ENCODE measurements around the gene ZNF860.

Gene ZNF860

DNA sequence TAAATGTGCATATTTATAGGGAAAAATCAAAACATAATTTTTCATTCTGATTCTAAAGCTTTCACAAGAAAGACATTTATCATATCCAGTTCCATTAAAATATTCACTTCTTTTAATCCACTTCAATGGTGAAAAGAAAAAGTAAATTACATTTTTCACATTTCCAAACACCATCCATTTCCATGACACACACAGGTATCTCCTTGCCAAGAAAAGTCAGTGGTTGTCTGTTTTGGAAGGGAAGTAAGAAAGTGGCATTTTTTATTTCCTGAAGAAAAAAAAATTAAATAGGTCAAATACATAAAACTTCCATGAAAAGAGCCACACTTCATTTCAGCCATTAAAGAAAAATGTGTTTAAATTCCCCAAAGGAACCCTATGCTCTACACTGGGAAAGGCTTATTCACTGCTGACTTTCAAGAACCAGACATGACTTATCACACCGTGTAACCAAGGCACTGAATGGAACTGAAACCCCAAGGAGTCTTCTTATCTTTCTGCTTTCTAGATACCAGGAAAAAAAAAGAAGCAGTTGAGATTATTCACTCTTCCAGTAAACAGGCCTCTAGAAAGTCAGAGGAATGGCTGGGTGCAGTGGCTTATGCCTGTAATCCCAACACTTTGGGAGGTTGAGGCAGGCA lies 45.0 kb upstream of the ZNF860 start:
- Histone ChIP-seq H2BK12ac (ENCODE audit: low read length) (no peak overlapping the region), H3K18ac (ENCODE audit: low read length) (no peak overlapping the region), H3K4ac (ENCODE audit: low read length) (no peak overlapping the region), H3K27me3 (ENCODE audit: control insufficient read depth in 3 of 3, insufficient read depth in 3 of 3, low read depth in 1 of 3, low read length in 3 of 3) (no peaks in the 10 kb centered on the region), H3K14ac (ENCODE audit: low read length) (no peak overlapping the region), H3K36me3 (replicated peaks in 1 of 2; ENCODE audit: control insufficient read depth in 2 of 2, insufficient read depth in 2 of 2, low read length in 2 of 2) (no peaks in the 10 kb centered on the region), H3K4me2 (ENCODE audit: insufficient read depth, low read length, poor library complexity, severe bottlenecking) (no peak overlapping the region), H3K9me3 (replicated peaks in 1 of 2; ENCODE audit: control insufficient read depth in 2 of 2, insufficient read depth in 1 of 2, low read depth in 1 of 2, low read length in 2 of 2) (peaks cover 0 to 3% of the 10 kb centered on the region in 2 donors), H2AFZ (ENCODE audit: low read length) (no peak overlapping the region), H4K91ac (ENCODE audit: low read depth, low read length, poor library complexity) (no peak overlapping the region), H2BK15ac (ENCODE audit: low read length) (no peak overlapping the region), H3K23ac (ENCODE audit: low read depth, low read length, poor library complexity) (no peak overlapping the region), H4K8ac (ENCODE audit: low read depth, low read length) (no peak overlapping the region), H2BK5ac (ENCODE audit: low read length) (no peak overlapping the region), H2AK5ac (ENCODE audit: low read depth, low read length) (no peak overlapping the region), H3K27ac (replicated peaks; ENCODE audit: low read length) (no peak overlapping the region), H3K79me1 (ENCODE audit: low read depth, low read length) (no peaks in the 10 kb centered on the region), H3K4me1 (ENCODE audit: control insufficient read depth in 2 of 2, insufficient read depth in 1 of 2, low read depth in 1 of 2, low read length in 2 of 2) (no peaks in the 10 kb centered on the region), H3K9ac (ENCODE audit: low read depth, low read length, poor library complexity) (no peak overlapping the region), H2BK120ac (ENCODE audit: low read depth, low read length) (no peak overlapping the region), H3K4me3 (ENCODE audit: low read length in 2 of 2) (no peak overlapping the region)
- no CpG with 5 or more reads among the region's 1 CpG for WGBS, 2 donors (ENCODE audit: extremely low coverage in 2 of 2, insufficient read length in 2 of 2, insufficient replicate concordance in 1 of 2)
- no peak for DNase-seq (ENCODE audit: low spot score)

DNA sequence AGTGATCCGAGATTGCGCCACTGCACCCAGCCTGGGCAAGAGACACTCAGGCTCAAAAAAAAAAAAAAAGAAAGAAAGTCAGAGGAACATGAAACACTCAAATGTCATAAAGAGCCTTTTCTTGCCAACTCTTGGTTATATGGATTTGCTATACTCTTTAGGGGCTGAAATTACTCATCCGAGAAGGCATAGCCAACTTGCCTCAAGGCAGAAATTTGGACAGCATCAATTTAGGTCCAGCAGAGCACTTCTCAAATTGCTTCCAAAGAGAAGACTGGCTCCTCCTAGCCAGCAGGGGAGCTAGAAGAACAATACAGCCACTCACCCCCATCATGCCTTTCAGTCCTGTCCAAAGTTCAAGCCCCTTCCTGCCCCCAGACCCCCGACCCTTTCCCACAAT lies 44.3 kb upstream of the ZNF860 start:
- H3K79me1 ChIP-seq (ENCODE audit: low read depth, low read length): no peaks in the 10 kb centered on the region
- H2BK5ac ChIP-seq (ENCODE audit: low read length): no peak overlapping the region
- H2BK120ac ChIP-seq (ENCODE audit: low read depth, low read length): no peak overlapping the region
- H2AFZ ChIP-seq (ENCODE audit: low read length): no peak overlapping the region
- peaks cover 0 to 3% of the 10 kb centered on the region in 2 donors for H3K9me3 ChIP-seq (replicated peaks in 1 of 2; ENCODE audit: control insufficient read depth in 2 of 2, insufficient read depth in 1 of 2, low read depth in 1 of 2, low read length in 2 of 2)
- no peaks in the 10 kb centered on the region for H3K4me1 ChIP-seq (ENCODE audit: control insufficient read depth in 2 of 2, insufficient read depth in 1 of 2, low read depth in 1 of 2, low read length in 2 of 2)
- H3K23ac ChIP-seq (ENCODE audit: low read depth, low read length, poor library complexity): no peak overlapping the region
- no peak overlapping the region for H2BK12ac ChIP-seq (ENCODE audit: low read length)
- no peak overlapping the region for H2AK5ac ChIP-seq (ENCODE audit: low read depth, low read length)
- no peak overlapping the region for H3K18ac ChIP-seq (ENCODE audit: low read length)
- WGBS, 2 donors (ENCODE audit: extremely low coverage in 2 of 2, insufficient read length in 2 of 2, insufficient replicate concordance in 1 of 2): no CpG with 5 or more reads among the region's 4 CpGs
- no peak overlapping the region for H3K4me2 ChIP-seq (ENCODE audit: insufficient read depth, low read length, poor library complexity, severe bottlenecking)
- H3K27ac ChIP-seq (replicated peaks; ENCODE audit: low read length): no peak overlapping the region
- H3K14ac ChIP-seq (ENCODE audit: low read length): no peak overlapping the region
- H3K4me3 ChIP-seq (ENCODE audit: low read length in 2 of 2): no peak overlapping the region
- H3K36me3 ChIP-seq (replicated peaks in 1 of 2; ENCODE audit: control insufficient read depth in 2 of 2, insufficient read depth in 2 of 2, low read length in 2 of 2): no peaks in the 10 kb centered on the region
- H4K8ac ChIP-seq (ENCODE audit: low read depth, low read length): no peak overlapping the region
- no peak for DNase-seq (ENCODE audit: low spot score)
- H3K9ac ChIP-seq (ENCODE audit: low read depth, low read length, poor library complexity): no peak overlapping the region
- H3K27me3 ChIP-seq (ENCODE audit: control insufficient read depth in 3 of 3, insufficient read depth in 3 of 3, low read depth in 1 of 3, low read length in 3 of 3): no peaks in the 10 kb centered on the region
- no peak overlapping the region for H2BK15ac ChIP-seq (ENCODE audit: low read length)
- no peak overlapping the region for H4K91ac ChIP-seq (ENCODE audit: low read depth, low read length, poor library complexity)
- no peak overlapping the region for H3K4ac ChIP-seq (ENCODE audit: low read length)

DNA sequence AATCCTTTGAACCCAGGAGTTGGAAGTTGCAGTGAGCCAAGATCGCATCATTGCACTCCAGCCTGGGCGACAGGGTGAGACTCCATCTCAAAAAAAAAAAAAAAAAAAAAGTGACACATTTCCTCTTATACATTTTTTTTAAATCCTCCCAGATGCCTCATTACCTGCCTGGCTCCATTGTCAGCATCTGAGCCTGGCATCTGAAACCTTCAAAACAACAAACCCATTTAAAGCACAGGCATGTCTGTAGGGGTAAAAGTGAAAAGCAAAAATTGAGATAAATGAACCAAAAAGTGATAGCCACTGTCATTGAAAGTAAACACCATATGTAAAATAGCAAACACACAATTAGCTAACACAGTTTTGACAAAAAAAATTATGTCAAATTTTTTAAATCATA lies 39.1 kb upstream of the ZNF860 start:
- Histone ChIP-seq H2BK15ac (ENCODE audit: low read length) (no peak overlapping the region), H3K9ac (ENCODE audit: low read depth, low read length, poor library complexity) (no peak overlapping the region), H3K79me1 (ENCODE audit: low read depth, low read length) (no peaks in the 10 kb centered on the region), H3K36me3 (replicated peaks in 1 of 2; ENCODE audit: control insufficient read depth in 2 of 2, insufficient read depth in 2 of 2, low read length in 2 of 2) (no peaks in the 10 kb centered on the region), H2BK12ac (ENCODE audit: low read length) (no peak overlapping the region), H3K18ac (ENCODE audit: low read length) (no peak overlapping the region), H3K9me3 (replicated peaks in 1 of 2; ENCODE audit: control insufficient read depth in 2 of 2, insufficient read depth in 1 of 2, low read depth in 1 of 2, low read length in 2 of 2) (peaks cover 0 to 3% of the 10 kb centered on the region in 2 donors), H2AFZ (ENCODE audit: low read length) (no peak overlapping the region), H4K91ac (ENCODE audit: low read depth, low read length, poor library complexity) (no peak overlapping the region), H3K27ac (replicated peaks; ENCODE audit: low read length) (no peak overlapping the region), H2BK5ac (ENCODE audit: low read length) (no peak overlapping the region), H3K14ac (ENCODE audit: low read length) (no peak overlapping the region), H3K4me1 (ENCODE audit: control insufficient read depth in 2 of 2, insufficient read depth in 1 of 2, low read depth in 1 of 2, low read length in 2 of 2) (peaks cover 2 to 14% of the 10 kb centered on the region in 2 donors), H2BK120ac (ENCODE audit: low read depth, low read length) (no peak overlapping the region), H3K4ac (ENCODE audit: low read length) (no peak overlapping the region), H4K8ac (ENCODE audit: low read depth, low read length) (no peak overlapping the region), H3K4me3 (ENCODE audit: low read length in 2 of 2) (no peak overlapping the region), H3K27me3 (ENCODE audit: control insufficient read depth in 3 of 3, insufficient read depth in 3 of 3, low read depth in 1 of 3, low read length in 3 of 3) (no peaks in the 10 kb centered on the region), H3K4me2 (ENCODE audit: insufficient read depth, low read length, poor library complexity, severe bottlenecking) (no peak overlapping the region), H2AK5ac (ENCODE audit: low read depth, low read length) (no peak overlapping the region), H3K23ac (ENCODE audit: low read depth, low read length, poor library complexity) (no peak overlapping the region)
- no peak for DNase-seq (ENCODE audit: low spot score)
- WGBS, 2 donors (ENCODE audit: extremely low coverage in 2 of 2, insufficient read length in 2 of 2, insufficient replicate concordance in 1 of 2): no CpG with 5 or more reads among the region's 2 CpGs

DNA sequence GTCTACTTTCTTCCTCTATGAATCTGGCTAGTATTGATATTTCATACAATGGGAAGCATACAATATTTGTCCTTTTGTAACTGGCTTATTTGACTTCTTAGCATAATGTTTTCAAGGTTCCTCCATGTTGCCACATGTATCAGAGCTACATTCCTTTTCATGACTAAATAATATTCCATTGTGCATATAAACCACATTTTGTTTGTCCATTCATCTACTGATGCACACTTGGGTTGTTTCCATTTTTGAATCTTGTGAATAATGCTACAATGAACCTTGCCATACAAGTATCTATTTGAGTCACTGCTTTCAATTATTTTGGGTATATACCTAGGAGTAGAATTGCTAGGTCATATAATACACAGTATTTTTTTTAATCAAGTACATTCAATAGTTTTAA lies 38.5 kb upstream of the ZNF860 start:
- Histone ChIP-seq H3K23ac (ENCODE audit: low read depth, low read length, poor library complexity) (no peak overlapping the region), H3K9me3 (replicated peaks in 1 of 2; ENCODE audit: control insufficient read depth in 2 of 2, insufficient read depth in 1 of 2, low read depth in 1 of 2, low read length in 2 of 2) (peaks cover 0 to 1% of the 10 kb centered on the region in 2 donors), H3K4me3 (ENCODE audit: low read length in 2 of 2) (no peak overlapping the region), H2BK5ac (ENCODE audit: low read length) (no peak overlapping the region), H2BK120ac (ENCODE audit: low read depth, low read length) (no peak overlapping the region), H4K91ac (ENCODE audit: low read depth, low read length, poor library complexity) (no peak overlapping the region), H2AK5ac (ENCODE audit: low read depth, low read length) (no peak overlapping the region), H3K27ac (replicated peaks; ENCODE audit: low read length) (no peak overlapping the region), H3K9ac (ENCODE audit: low read depth, low read length, poor library complexity) (no peak overlapping the region), H3K14ac (ENCODE audit: low read length) (no peak overlapping the region), H3K4me1 (ENCODE audit: control insufficient read depth in 2 of 2, insufficient read depth in 1 of 2, low read depth in 1 of 2, low read length in 2 of 2) (peaks cover 2 to 14% of the 10 kb centered on the region in 2 donors), H2AFZ (ENCODE audit: low read length) (no peak overlapping the region), H3K4ac (ENCODE audit: low read length) (no peak overlapping the region), H3K79me1 (ENCODE audit: low read depth, low read length) (no peaks in the 10 kb centered on the region), H4K8ac (ENCODE audit: low read depth, low read length) (no peak overlapping the region), H2BK12ac (ENCODE audit: low read length) (no peak overlapping the region), H3K18ac (ENCODE audit: low read length) (no peak overlapping the region), H3K4me2 (ENCODE audit: insufficient read depth, low read length, poor library complexity, severe bottlenecking) (no peak overlapping the region), H3K36me3 (replicated peaks in 1 of 2; ENCODE audit: control insufficient read depth in 2 of 2, insufficient read depth in 2 of 2, low read length in 2 of 2) (no peaks in the 10 kb centered on the region), H2BK15ac (ENCODE audit: low read length) (no peak overlapping the region), H3K27me3 (ENCODE audit: control insufficient read depth in 3 of 3, insufficient read depth in 3 of 3, low read depth in 1 of 3, low read length in 3 of 3) (no peaks in the 10 kb centered on the region)
- DNase-seq (ENCODE audit: low spot score): no peak

All from neuronal stem cell (in vitro differentiated cells).